HG02798 (cell line): Measurements from ENCODE around the gene MMP17.

Experiments
- ATAC-seq: cut with Tn5 transposase; IDR thresholded peaks from one replicate; pipeline ENCODE4 v1.9.1; 2021; ENCODE audit warnings: mild to moderate bottlenecking; ENCODE audit not compliant: unreplicated experiment, poor library complexity

Gene MMP17

DNA sequence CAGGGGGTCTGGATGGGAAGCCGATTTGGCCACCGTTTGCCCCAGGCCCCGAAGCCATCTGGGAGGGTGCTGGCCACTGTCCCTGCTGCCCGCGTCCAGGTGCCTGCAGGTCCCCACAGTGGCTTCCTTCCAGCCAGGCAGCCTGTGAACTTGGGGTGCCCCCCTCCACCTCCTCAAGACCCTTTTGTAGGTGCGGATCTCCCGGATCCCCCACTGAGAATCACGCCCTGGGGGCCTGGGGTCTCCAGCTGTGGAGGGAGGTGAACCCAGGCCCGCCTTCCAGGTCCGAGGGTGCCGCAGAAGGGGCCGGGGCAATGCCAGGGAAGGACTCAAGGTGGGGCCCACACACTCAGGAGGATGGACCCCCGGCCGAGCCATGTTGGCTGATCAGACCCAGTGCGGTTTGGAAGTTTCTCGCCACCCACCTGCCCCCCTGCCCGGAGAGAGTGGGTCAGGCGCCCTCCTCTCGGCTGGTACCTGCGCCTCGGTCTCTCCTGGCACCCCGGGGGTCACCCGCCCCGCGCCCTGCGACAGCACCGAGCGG, 1.7 kb downstream of the MMP17 start:
- no peak for ATAC-seq

DNA sequence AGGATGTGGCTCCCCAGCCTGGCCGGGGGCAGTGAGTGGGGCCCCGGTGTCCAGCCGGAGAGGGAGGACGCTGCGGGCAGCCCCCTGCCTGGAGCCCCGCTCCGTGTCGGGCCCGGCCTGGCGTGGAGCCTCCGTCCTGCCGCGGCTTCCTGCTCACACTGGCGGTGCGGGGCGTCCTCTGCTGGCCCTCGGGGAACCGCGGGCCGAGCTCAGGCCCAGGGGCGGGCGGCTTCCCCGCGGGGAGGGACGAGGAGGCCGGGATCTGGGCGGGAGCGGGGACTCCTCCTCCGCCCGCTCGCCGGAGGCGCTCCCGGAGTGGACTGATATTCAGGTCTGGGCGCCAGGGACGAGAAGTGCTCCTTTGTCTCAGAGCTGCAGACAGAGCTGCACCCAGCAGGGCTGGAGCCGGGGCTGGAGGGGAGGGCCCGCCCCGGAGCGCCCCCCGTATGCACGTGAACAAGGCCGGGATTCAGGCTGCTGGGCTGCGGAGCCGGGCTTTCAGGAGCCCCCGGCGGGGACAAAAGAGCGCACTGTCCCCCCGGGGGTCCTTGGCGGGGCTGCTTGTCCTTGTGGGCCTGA, 2.2 kb downstream of the MMP17 start:
- peak; percentile 42 for ATAC-seq

DNA sequence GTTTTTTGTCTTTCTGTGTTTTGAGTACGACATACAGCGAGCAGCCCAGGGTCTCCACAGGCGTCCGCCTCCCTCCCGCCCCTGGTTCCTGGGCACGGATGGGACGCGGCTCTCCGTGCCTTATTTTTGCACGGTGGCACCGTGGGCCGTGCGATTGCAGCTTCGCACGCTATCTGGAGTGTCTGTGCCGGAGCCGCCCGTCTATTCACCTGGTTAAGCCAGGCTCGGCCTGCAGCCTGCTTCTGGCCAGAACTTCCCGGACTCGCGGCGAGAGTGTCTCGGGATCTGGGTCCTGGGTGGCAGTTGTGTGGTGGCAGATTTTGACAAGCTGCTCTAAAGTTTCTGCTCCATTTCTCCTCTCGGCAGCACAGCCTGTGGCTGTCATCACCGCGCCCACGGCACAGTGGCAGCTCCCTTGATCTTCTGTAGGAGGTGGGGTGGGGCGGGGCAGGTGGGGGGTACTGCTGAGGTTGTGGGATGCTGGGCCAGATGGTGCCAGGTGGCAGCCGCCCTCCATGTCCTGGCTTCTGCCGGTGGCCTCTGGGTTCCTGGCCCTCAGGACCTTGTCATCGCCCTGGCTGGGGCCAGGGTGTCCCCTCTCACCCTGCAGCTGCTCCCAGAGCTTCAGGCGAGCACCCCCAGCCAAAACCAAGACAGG, 2.9 kb downstream of the MMP17 start:
- ATAC-seq = no peak

DNA sequence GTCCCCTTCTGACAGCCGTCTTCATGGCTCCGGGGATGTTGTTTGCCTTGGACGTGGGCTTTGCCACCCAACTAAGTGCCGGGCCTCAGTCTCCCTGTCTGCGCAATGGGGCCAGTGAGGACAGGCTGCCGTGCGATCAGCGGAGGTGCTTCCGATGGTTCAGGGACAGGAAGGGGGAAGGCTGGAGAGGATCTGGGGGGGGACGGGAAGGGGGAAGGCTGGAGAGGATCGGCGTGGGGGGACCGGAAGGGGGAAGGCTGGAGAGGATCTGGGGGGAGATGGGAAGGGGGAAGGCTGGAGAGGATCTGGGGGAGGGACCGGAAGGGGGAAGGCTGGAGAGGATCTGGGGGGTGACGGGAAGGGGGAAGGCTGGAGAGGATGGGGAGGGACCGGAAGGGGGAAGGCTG, 3.4 kb downstream of the MMP17 start:
- no peak for ATAC-seq

DNA sequence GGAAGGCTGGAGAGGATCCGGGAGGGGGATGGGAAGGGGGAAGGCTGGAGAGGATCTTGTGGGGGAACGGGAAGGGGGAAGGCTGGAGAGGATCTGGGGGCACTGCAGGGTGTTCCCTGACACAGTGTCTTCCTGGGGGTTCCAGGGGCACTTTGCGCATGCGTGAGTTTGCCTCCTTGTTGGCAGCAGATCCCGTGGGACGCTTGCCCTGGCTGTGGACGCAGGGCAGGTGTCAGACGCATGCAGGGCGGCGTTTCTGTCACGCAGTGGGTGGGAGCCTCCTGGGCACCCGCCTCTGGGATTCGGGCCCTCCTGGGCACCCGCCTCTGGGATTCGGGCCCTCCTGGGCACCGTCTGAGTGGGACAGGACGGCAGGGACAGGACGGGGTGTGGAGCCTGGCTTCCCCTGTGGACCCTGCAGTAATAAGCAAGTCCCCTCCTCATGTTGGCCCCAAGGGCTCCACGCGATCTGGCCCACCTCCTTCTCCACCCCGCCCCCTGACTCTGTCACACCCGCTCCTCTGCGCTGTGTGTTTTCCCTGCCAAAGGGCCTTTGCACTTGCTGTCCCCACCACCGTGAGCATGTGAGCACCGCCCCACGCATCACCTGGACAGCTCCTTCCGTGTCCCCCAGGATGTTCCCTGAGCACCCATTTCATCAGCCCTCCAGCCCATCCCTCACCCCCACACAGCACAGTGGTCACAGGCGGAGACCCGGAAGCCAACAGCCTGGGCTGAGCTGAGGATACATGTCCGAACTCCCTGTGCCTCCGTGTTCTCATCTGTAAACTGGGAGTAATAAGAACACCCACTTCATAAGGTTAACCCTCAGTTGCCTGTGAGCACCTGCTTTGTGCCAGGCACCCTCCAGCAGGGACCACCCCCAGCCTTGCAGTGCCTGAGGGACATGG, 4.4 kb downstream of the MMP17 start:
- no peak for ATAC-seq

DNA sequence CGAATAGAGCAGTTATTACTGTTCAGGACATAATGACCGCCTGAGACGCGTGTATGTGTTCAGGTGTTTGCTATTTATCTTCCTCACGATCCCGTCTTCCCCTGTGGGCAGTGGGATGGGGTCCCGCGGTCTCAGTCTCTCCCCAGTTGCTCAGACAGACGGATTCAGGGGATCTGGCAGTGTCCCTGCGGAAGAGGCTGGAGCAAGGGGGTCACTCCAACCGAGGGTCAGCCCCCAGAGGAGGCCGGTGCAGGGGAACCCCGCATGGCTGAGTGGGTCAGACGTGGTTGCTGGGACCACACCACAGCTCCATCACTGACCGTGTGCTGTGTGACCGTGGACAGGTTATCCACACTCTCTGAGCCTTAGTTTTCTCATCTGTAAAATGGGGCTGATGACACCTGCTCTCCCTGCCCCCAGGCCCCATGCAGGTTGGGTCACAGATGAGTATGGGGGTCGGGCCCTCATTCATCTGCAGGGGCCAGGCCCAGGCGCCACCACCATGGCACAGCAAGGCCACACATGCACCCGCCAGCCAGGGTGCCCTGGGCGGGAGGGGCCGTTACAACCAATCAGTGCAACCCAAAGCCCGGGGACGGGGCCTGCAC, 5.2 kb downstream of the MMP17 start:
- ATAC-seq = no peak

DNA sequence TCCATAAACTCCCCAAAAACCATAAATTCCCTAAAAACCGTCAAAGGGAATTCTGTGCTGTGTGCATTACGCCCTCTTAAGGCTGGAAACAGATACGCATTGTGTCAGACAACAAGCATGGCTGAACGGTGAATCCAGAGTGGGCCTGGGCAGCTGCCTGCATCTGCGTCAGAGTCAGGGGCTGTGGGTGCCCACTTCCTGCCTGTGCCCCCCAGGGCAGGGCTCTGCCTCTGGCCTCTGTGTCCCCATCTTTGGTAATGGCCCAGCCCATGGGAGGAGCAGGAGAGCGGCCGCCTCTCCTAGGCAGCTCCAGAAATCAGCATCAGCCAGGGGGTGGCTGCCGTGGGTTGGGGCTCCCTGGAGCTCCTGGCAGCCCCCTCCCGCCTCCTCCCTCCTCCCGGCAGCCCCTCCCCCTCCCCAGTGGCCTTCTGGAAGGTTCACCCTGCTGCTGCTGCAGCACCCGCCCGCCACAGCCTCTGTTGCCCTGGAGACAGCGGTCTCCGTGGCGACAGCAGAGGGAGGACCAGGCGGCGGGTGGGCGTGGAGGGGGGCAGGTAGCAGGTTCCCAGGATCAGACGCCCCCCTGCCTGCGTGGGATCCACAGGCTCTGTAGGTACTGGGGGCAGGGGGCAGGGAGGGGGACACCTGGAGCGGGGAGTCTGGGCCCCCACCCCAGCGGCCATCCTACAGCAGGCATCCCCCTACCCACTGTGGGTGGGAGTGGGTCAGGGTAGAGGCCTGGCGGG, 5.9 kb downstream of the MMP17 start:
- ATAC-seq = no peak

DNA sequence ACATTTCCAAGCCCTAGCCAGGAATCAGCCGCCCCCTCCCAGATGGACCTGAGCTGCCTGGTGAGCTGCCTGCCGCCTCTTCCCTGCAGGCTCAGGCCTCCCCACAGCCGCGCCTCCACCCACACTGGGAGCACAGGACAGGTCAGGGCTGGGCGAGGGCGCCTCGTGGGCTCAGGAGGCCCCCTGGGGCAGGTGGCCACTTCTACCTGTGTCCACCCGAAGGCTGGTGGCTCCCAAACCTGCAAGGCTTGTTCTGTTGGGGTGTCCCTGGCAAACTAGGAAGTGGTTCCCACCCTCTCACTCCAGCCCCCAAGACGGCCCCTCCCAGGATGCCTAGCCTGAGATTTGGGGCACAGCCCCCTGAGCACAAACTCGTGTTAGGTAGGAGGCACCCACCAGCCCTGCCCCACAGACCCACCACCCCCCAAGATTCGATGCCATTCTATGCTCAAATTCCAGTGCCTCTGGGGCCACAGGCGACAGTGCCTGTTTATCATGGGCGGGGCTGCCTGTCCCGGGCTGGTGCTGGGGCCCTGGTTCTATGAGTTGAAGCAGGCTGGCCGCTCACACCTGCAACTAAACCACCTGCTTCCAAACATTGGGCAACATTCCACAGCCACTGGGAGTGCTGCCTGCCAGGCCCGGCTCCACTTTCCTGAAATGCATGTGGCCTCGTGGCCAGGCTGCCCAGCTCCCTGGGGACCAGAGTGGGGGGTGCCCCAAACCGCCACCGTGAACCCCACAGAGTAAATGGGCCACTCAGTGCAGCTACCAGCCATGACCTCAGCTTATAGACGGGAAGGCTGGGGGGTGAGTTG, 6.8 kb downstream of the MMP17 start:
- no peak for ATAC-seq

DNA sequence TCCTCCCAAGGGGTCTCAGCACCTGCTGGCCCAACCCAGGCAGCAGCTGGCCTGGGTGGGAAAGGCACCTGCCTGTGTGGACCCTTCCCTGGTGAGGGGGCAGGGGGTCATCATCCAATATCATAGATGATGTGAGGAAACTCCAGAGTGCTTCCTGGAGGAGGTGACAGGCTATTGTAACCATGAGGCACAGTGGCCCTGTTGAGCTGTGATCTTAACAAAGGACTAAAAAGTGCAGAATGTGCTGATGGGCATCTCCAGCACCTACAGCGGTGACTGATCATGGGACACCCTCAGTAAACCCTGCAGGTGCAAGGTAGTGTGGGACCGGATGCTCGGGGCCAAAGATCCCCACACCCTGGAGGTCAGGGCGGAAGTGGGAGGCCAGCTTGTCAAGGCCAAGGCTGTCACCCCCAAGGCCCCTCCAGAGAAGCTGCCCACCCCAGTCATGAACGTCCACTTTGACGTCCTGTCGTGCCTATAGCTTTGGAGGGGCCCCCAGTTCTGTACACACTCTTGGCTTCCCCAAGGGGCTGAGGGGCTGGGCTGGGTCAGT, 7.5 kb downstream of the MMP17 start:
- no peak for ATAC-seq

DNA sequence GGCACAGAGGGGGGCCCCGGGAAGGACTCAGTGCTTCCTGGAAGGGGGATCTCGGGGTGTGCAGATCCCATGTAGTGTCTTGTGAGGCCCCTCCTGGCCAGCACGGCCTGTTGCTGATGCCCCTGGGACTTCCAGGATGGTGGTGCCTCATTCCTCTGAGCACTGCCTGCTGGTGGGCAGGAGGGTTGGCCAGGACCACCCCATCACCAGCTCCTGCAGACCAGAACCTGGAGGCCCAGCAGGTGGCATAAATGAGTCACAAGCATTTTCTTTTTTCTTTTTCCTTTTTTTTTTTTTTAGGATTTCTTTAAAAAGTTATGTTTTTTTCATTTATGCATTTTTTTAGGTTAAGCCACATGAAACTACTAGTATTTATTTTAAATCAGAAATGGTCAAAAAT, 8.0 kb downstream of the MMP17 start:
- no peak for ATAC-seq

DNA sequence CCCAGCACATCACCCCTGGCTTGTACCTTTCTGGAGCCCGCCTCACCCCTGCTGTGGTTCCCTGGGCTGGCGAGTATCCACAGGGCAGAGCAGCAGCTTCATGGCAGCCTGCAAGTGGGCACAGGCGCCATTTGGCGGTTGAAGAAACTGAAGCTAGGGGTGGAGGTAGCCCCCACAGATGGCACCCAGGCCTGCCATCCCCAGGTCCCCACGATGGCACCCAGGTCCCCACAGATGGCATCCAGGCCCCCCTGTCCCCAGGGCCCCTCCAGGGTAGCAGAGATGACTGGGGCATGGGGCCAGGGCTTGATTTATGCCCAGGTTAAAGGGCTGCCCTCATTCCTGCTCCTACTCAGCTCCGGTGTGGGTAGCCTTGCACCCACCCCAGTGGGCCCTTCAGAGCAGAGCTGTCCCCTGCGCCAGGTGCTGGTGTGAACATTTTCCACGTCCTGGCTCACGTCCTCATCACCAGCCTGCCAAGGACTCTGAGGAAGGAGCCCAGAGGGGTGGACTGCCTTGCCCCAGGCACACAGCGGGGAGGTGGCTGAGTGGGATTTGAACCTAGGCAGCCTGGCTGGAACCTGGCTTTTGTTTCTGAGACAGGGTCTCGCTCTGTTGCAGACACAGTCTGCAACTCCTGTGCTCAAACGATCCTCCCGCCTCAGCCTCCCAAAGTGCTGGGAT, 8.7 kb downstream of the MMP17 start:
- ATAC-seq = no peak

DNA sequence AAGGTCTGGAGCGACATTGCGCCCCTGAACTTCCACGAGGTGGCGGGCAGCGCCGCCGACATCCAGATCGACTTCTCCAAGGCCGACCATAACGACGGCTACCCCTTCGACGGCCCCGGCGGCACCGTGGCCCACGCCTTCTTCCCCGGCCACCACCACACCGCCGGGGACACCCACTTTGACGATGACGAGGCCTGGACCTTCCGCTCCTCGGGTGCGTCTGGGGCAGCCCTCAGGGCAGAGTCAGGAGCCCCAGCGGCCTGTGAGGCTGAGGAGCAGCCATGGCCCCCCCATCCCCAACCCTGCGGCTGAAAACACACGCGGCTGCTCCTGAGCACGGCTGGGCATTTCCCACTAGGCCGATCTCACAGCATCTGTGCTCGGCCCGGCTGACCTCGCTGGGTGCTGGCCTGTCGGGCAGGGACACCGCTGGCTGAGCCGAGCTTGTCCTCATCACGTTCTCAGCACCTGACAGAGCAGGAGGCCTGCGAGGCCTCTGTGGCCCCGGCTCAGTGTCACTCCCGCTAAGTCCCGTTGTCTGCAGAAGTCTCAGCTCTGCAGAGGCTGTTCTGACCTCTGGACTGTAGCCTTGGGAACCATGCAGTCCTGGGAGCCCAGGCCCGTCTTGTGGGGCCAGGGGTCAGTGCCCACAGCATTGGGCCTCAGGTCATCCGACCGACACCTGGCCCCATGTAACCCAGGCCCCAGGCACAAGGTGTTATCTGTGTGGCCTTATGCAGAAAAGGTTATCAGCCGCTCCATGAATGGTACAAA, 12.6 kb downstream of the MMP17 start:
- no peak for ATAC-seq

DNA sequence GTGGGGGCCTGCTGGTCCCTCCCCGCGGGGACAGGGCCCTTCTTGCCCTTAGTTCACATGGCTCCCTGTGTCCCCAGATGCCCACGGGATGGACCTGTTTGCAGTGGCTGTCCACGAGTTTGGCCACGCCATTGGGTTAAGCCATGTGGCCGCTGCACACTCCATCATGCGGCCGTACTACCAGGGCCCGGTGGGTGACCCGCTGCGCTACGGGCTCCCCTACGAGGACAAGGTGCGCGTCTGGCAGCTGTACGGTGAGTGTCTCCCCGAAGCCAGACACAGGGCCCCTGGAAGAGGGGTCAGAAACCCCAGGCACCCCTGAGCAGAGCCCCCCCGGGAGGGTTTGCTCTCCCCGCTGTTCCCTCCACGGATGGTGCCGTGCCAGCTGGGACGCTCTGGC, 13.4 kb downstream of the MMP17 start:
- no peak for ATAC-seq

DNA sequence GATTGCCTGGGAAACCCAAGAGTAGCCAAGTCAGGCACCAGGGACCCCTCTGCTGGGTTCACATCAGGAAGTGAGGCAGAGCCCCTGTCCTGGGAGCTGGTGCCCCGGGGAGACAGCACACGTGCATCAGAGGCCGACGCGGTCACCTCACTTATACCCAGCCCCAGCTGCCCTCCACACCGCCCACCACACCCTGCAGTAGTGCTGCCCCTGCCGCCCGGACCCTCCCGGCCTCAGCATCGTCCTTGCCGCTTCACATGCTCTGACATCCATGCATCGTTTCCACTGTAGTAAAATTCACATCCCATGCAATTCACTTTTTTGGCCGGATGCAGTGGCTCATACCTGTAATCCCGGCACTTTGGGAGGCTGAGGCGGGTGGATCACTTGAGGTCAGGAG, 14.0 kb downstream of the MMP17 start:
- ATAC-seq = no peak

DNA sequence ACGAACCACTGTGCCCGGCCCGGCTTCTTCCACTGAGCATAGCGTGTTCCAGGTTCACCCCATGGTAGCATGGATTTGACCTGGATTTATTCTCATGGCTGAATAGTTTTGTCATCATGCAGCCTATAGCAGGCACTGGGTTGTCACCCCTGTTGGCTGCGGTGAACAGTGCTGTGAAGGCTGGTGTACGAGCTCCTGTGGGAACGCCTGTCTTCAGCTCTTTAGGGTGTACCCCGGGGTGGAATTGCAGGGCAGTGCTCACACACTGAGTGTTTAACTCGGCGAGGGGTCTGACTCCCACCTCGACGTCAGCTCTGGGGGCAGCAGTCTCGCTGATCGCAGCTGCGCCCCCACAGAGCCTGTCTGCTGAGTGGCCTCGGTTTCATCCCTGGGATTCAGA, 15.3 kb downstream of the MMP17 start:
- ATAC-seq = no peak

DNA sequence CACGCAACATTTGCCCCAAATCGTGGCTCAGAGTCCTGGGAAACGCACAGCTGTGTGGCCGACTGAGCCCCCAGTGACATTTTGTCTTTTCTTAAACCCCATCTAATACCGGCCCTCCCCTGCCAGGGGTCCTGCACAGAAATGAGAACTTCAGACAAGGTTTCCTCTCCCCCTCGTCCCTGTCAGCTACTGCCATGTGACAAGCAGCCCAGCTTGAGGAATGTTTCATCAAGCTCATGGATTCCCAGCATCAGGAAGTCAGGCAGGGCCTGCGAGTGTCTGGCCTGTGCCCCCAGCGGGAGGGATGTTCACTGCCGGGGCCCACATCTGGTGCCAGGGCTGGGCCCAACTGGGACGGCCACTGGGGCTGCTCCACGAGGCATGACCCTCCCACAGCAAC, 15.9 kb downstream of the MMP17 start:
- ATAC-seq = no peak

DNA sequence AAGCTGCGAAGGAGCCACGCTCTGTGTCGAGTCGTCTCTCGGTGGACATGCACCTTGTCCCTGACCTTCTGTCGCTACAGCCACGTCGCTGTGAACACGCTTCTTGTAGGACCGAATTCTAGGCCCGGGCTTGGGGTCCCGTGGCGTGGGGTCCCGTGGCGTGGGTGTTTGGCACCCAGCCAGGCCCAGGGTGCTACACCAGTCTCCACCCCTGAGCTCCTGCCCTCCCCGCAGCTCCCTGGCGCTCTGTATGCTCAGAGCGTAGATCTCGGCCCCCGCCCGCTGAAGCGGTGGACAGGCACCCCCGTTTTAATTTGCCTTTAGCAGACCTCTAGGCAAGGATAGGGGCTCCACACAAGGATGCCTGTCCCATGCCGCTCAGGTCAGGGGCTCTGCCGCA, 16.5 kb downstream of the MMP17 start:
- ATAC-seq = no peak

DNA sequence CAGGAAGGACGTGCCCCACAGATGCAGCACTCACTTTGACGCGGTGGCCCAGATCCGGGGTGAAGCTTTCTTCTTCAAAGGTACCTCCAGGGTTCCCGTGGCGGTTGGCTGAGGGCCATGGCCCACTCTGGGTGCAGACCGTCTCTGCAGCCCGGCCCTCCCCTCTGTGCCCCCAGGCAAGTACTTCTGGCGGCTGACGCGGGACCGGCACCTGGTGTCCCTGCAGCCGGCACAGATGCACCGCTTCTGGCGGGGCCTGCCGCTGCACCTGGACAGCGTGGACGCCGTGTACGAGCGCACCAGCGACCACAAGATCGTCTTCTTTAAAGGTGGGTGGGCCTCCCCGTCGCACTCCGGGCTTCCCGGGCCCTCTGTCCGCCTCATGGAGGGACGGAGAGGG, 16.9 kb downstream of the MMP17 start:
- ATAC-seq = no peak
